Adrenal gland (tissue), 12 donors: ENCODE data around the gene CAMTA1. TPM values are rescaled to one million over a fixed set of nuclear protein-coding genes. Genes with fewer than 3 reads are reported as not detected.

ENCODE experiments used
- DNase-seq, 7 donors: peaks; one replicate each; pipeline ENCODE4 v3.0.0-alpha.2; 2019 to 2020
- H3K27ac ChIP-seq, 5 donors: fragments of 200-600 bp; sonication (generic) in 4 of 5; 1 replicate in 3 of 5; 2 replicates in 2 of 5; pipeline versions ENCODE4 v1.5.1 to v1.8.0; 2016 to 2020; ENCODE audit warnings: mild to moderate bottlenecking in 1 of 5
- H3K27me3 ChIP-seq: fragments of 200-600 bp; 2 replicates; pipeline ENCODE4 v1.8.0; 2021
- H3K36me3 ChIP-seq, 2 donors: fragments of 200-600 bp; replicated peaks in 1 of 2; 1 replicate in 1 of 2; 2 replicates in 1 of 2; pipeline versions ENCODE4 v1.5.1 to v1.8.0; 2018 to 2022
- H3K4me1 ChIP-seq, 2 donors: fragments of 200-600 bp; replicated peaks in 1 of 2; 1 replicate in 1 of 2; 2 replicates in 1 of 2; pipeline versions ENCODE4 v1.5.1 to v1.8.0; 2018 to 2021
- H3K4me3 ChIP-seq, 4 donors: fragments of 200-600 bp; sonication (generic) in 3 of 4; one replicate each; pipeline ENCODE4 v1.5.1; 2016 to 2018
- H3K9me3 ChIP-seq, 3 donors: fragments of 200-600 bp; sonication (generic) in 1 of 3; replicated peaks in 1 of 3; 1 replicate in 2 of 3; 2 replicates in 1 of 3; pipeline versions ENCODE4 v1.5.1 to v1.8.0; 2016 to 2021
- CTCF ChIP-seq, 6 experiments: fragments of 450-650 bp in 4 of 6; fragments of 200-600 bp in 2 of 6; sonication (generic) in 1 of 6; IDR thresholded peaks; 1 replicate in 5 of 6; 2 replicates in 1 of 6; pipeline versions ENCODE4 v1.5.1 to v1.8.0; 2016 to 2021; ENCODE audit warnings: antibody characterized with exemption in 6 of 6, mild to moderate bottlenecking in 2 of 6, moderate library complexity in 1 of 6
- POLR2A ChIP-seq, 2 donors: fragments of 450-650 bp; IDR thresholded peaks; one replicate each; pipeline ENCODE4 v1.6.1; 2017; ENCODE audit warnings: antibody characterized with exemption in 2 of 2, mild to moderate bottlenecking in 2 of 2, moderate library complexity in 1 of 2
- WGBS, 4 donors: extraction: QIAGEN DNeasy Blood & Tissue Kit in 2 of 4; methylation state at CpG; one replicate each; pipeline versions ENCODE4 v1.1.5 to v1.1.7; 2013 to 2017; 5-methylcytosine and 5-hydroxymethylcytosine counted together
- intact Hi-C, 2 donors: fragments of 100-400 bp; cut with DNase I; formaldehyde crosslinking; loops; one replicate each; pipeline versions ENCODE4 v1.14.1 to v1.15.0; 2022 to 2023
- polyA plus RNA-seq, 3 donors: library from polyadenylated mRNA; stranded (reverse); fragments of 200-250 nt in 2 of 3; fragments of 350-450 nt in 1 of 3; fragmentation: Illumina TruSeq in 1 of 3; extraction: RNeasy Lipid Tissue Mini Kit (QIAGEN cat#74804) in 1 of 3; gene quantifications; one replicate each; pipeline ENCODE4 v1.2.3, GENCODE V29; 2013 to 2014
- total RNA-seq, 9 donors: library from RNA; depleted of rRNA in 4 of 9; stranded (reverse); fragments of >200 nt in 4 of 9; fragments of 120-200 nt in 1 of 9; fragmentation: NEBNext Ultra II Directional in 1 of 9; extraction: Animal tissue kit (Norgen Biotek cat#: 25700) in 1 of 9; gene quantifications; one replicate each; pipeline versions ENCODE4 v1.1.0 to v1.2.4, GENCODE V29; 2013 to 2023
- donor health status: healthy with polysubstance abuse.
- donor health status: Bipolar disorder and iron deficiency.
- donor health status: DM: yes; HTN: yes; CAD: no.
- donor health status: DM: no; HTN: no; CAD: no.
- donor health status: DM: no; HTN: no; CAD: no.
- donor health status: DM: yes; HTN: yes; CAD: no.

The CAMTA1 gene
- total and polyA plus RNA-seq, 12 donors = 62.9 to 141 (median 96.9) TPM

GRCh38 chr1:7187112-7187493 lies 401.8 kb downstream of the CAMTA1 start:
- Histone ChIP-seq H3K4me3 (no peak overlapping the region), H3K4me1 (peaks cover 0 to 12% of the 10 kb centered on the region in 2 donors), H3K36me3 (no peaks in the 10 kb centered on the region), H3K9me3 (no peaks in the 10 kb centered on the region), H3K27ac (no peak overlapping the region), H3K27me3 (no peaks in the 10 kb centered on the region)
- intact Hi-C loops = no loop called here
- no peak for DNase-seq
- TF ChIP-seq CTCF (IDR thresholded peaks at IDR 0.05) (no peak), POLR2A (IDR thresholded peaks at IDR 0.05) (no peak)
- WGBS, 4 donors = 81 to 92% (median 85%) methylated on average over 4 of the region's 4 CpGs

- Histone ChIP-seq H3K4me3 (no peak overlapping the region), H3K9me3 (no peaks in the 10 kb centered on the region), H3K4me1 (peaks cover 0 to 12% of the 10 kb centered on the region in 2 donors), H3K36me3 (no peaks in the 10 kb centered on the region), H3K27ac (no peak overlapping the region), H3K27me3 (no peaks in the 10 kb centered on the region)
- intact Hi-C loops = no loop called here
- DNase-seq = no peak
- 90 to 97% (median 92%) methylated on average over 3 of the region's 3 CpGs for WGBS, 4 donors
- TF ChIP-seq CTCF (IDR thresholded peaks at IDR 0.05) = no peak
- TF ChIP-seq POLR2A (IDR thresholded peaks at IDR 0.05) = no peak
These were observed 405.0 kb downstream of the CAMTA1 start for GRCh38 chr1:7190261-7190660.

GRCh38 chr1:7192453-7192852 lies 407.2 kb downstream of the CAMTA1 start:
- no peaks in the 10 kb centered on the region for H3K36me3 ChIP-seq
- H3K4me3 ChIP-seq = no peak overlapping the region
- no peak for DNase-seq
- H3K4me1 ChIP-seq = no peaks in the 10 kb centered on the region
- intact Hi-C loops = no loop called here
- H3K27me3 ChIP-seq = no peaks in the 10 kb centered on the region
- WGBS, 4 donors = 92 to 96% (median 95%) methylated on average over 8 to 10 of the region's 10 CpGs
- no peak for TF ChIP-seq CTCF (IDR thresholded peaks at IDR 0.05)
- no peak for TF ChIP-seq POLR2A (IDR thresholded peaks at IDR 0.05)
- no peak overlapping the region for H3K27ac ChIP-seq
- H3K9me3 ChIP-seq = no peaks in the 10 kb centered on the region

GRCh38 chr1:7196036-7196911 lies 411.0 kb downstream of the CAMTA1 start:
- no peaks in the 10 kb centered on the region for H3K9me3 ChIP-seq
- no peak overlapping the region for H3K27ac ChIP-seq
- DNase-seq = no peak
- no peaks in the 10 kb centered on the region for H3K4me1 ChIP-seq
- no peaks in the 10 kb centered on the region for H3K27me3 ChIP-seq
- 71 to 81% (median 75%) methylated on average over 7 of the region's 7 CpGs for WGBS, 4 donors
- no peaks in the 10 kb centered on the region for H3K36me3 ChIP-seq
- intact Hi-C loops = no loop called here
- TF ChIP-seq CTCF (IDR thresholded peaks at IDR 0.05) = no peak
- no peak for TF ChIP-seq POLR2A (IDR thresholded peaks at IDR 0.05)
- H3K4me3 ChIP-seq = no peak overlapping the region
